Endothelial cell of umbilical vein (primary cell): ENCODE data around the gene MMP24. TPM values are rescaled to one million over a fixed set of nuclear protein-coding genes. Genes with fewer than 3 reads are reported as not detected.

Source experiments
- BruUV-seq: library from RNA; stranded (reverse); fragments of 400-500 nt; replicated peaks from 2 replicates; lab custom pipeline; 2021; lab: Mats Ljungman, UMichigan
- CTCF ChIA-PET: fragments of 300-600, 350-600 bp; sonication (Branson Sonifier 250); formaldehyde crosslinking; loops from one replicate; lab custom pipeline; 2021; ENCODE audit warnings: antibody characterized with exemption, inconsistent platforms; lab: Charles Lee
- POLR2A ChIA-PET: fragments of 300-600, 350-600 bp; sonication (Branson Sonifier 250); formaldehyde crosslinking; loops from one replicate; lab custom pipeline; 2021; ENCODE audit warnings: antibody characterized with exemption, inconsistent platforms; lab: Charles Lee
- DNase-seq: peaks from one replicate; pipeline ENCODE4 v3.0.0-alpha.2; 2011; ENCODE audit warnings: low read depth, low spot score
- FAIRE-seq: peaks from 2 replicates; lab custom pipeline; 2011; peaks lifted over from hg19 to GRCh38; lab: Jason Lieb, UNC
- H2AFZ ChIP-seq: 2 replicates; pipeline ENCODE4 v1.6.0; 2012; ENCODE audit warnings: low read depth, low read length, control low read depth, inconsistent platforms
- H3K27ac ChIP-seq: 2 replicates; pipeline ENCODE4 v1.5.1; 2011; ENCODE audit warnings: low read depth, mild to moderate bottlenecking, control low read depth, low read length, moderate library complexity; ENCODE audit not compliant: insufficient read depth
- H3K27me3 ChIP-seq, 2 experiments: 2 replicates each; pipeline versions ENCODE4 v1.6.0 to v1.6.1; 2011; ENCODE audit warnings: low read length in 2 of 2, mixed read lengths in 1 of 2; ENCODE audit not compliant: control insufficient read depth in 2 of 2, insufficient read depth in 2 of 2
- H3K36me3 ChIP-seq, 2 experiments: 2 replicates in 1 of 2; 3 replicates in 1 of 2; pipeline ENCODE4 v1.5.1; 2011; ENCODE audit warnings: low read length in 2 of 2, mild to moderate bottlenecking in 1 of 2, moderate library complexity in 1 of 2; ENCODE audit not compliant: control insufficient read depth in 2 of 2, insufficient read depth in 2 of 2; ENCODE audit errors: extremely low read depth in 1 of 2
- H3K4me1 ChIP-seq: 3 replicates; pipeline ENCODE4 v1.5.1; 2011; ENCODE audit warnings: mild to moderate bottlenecking, low read length; ENCODE audit not compliant: control insufficient read depth, insufficient read depth; ENCODE audit errors: extremely low read depth
- H3K4me2 ChIP-seq: 2 replicates; pipeline ENCODE4 v1.6.1; 2011; ENCODE audit warnings: low read length, control low read depth, mixed read lengths; ENCODE audit not compliant: insufficient read depth
- H3K4me3 ChIP-seq, 3 experiments: fragments of 200-600 bp in 1 of 3; sonication (generic), shearing (Covaris generic) in 1 of 3; replicated peaks in 1 of 3; 2 replicates each; pipeline ENCODE4 v1.5.1; 2011 to 2016; ENCODE audit warnings: control low read depth in 3 of 3, low read length in 3 of 3, mild to moderate bottlenecking in 2 of 3, inconsistent platforms in 1 of 3, low read depth in 1 of 3, moderate library complexity in 1 of 3; ENCODE audit not compliant: insufficient read depth in 1 of 3
- H3K79me2 ChIP-seq: 2 replicates; pipeline ENCODE4 v1.6.0; 2012; ENCODE audit warnings: low read length, inconsistent platforms; ENCODE audit not compliant: control insufficient read depth, insufficient read depth
- H3K9ac ChIP-seq: replicated peaks from 2 replicates; pipeline ENCODE3; 2011; ENCODE audit warnings: low read length, control low read depth; ENCODE audit not compliant: insufficient read depth; ENCODE audit errors: extremely low read depth
- H3K9me1 ChIP-seq: replicated peaks from 3 replicates; pipeline ENCODE4 v1.6.0; 2011; ENCODE audit warnings: mild to moderate bottlenecking, low read length; ENCODE audit not compliant: control insufficient read depth, insufficient read depth; ENCODE audit errors: extremely low read depth
- H3K9me3 ChIP-seq: replicated peaks from 2 replicates; pipeline ENCODE4 v1.5.1; 2012; ENCODE audit warnings: low read length, inconsistent platforms; ENCODE audit not compliant: control insufficient read depth, insufficient read depth
- H4K20me1 ChIP-seq: replicated peaks from 2 replicates; pipeline ENCODE3; 2011; ENCODE audit warnings: mild to moderate bottlenecking, low read length; ENCODE audit not compliant: control insufficient read depth, insufficient read depth; ENCODE audit errors: extremely low read depth
- EZH2 ChIP-seq: IDR thresholded peaks from 2 replicates; pipeline ENCODE4 v1.6.1; 2012; ENCODE audit warnings: borderline replicate concordance, low read depth, mild to moderate bottlenecking, moderate library complexity, low read length, inconsistent platforms; ENCODE audit not compliant: severe bottlenecking
- FOS ChIP-seq: IDR thresholded peaks from 2 replicates; pipeline ENCODE4 v1.6.1; 2011; ENCODE audit warnings: mild to moderate bottlenecking, low read length, moderate library complexity, borderline replicate concordance; ENCODE audit not compliant: insufficient read depth
- GATA2 ChIP-seq: IDR thresholded peaks from 2 replicates; pipeline ENCODE4 v1.7.0; 2011; ENCODE audit warnings: low read depth, mild to moderate bottlenecking, moderate library complexity, mixed read lengths, low read length; ENCODE audit not compliant: insufficient read length, insufficient read depth
- JUN ChIP-seq: IDR thresholded peaks from 2 replicates; pipeline ENCODE4 v1.6.1; 2011; ENCODE audit warnings: borderline replicate concordance, low read depth; ENCODE audit not compliant: insufficient read length, insufficient read depth
- MYC ChIP-seq: IDR thresholded peaks from one replicate; pipeline ENCODE4 v1.6.1; 2011; ENCODE audit warnings: mild to moderate bottlenecking, low read depth, low read length
- POLR2A ChIP-seq: IDR thresholded peaks from 2 replicates; pipeline ENCODE4 v1.6.1; 2012; ENCODE audit warnings: low read depth, mild to moderate bottlenecking, control low read depth, low read length
- POLR2AphosphoS5 ChIP-seq: IDR thresholded peaks from 2 replicates; pipeline ENCODE4 v1.6.1; 2012; ENCODE audit warnings: low read depth, mild to moderate bottlenecking, control low read depth, low read length, moderate library complexity; ENCODE audit not compliant: insufficient read depth
- dilution Hi-C: fragments of 300-500 bp; cut with MboI; formaldehyde crosslinking; loops from one replicate; pipeline ENCODE4 v1.15.0; 2019; ENCODE audit warnings: low sequenced_read_pairs; ENCODE audit not compliant: extremely low pct_ligation_motif_present
- intact Hi-C: fragments of 100-400 bp; cut with micrococcal nuclease; formaldehyde crosslinking; loops from one replicate; pipeline ENCODE4 v1.10.0; 2022
- polyA plus RNA-seq, 4 experiments: library from polyadenylated mRNA; depleted of rRNA in 3 of 4; stranded (reverse) in 3 of 4; unstranded in 1 of 4; fragments of >200 nt; gene quantifications; 2 replicates each; pipeline versions ENCODE4 v1.2.1 to v1.2.3, GENCODE V29; 2011 to 2012; ENCODE audit warnings: missing spikeins in 1 of 4
- total RNA-seq: library from RNA; stranded (reverse); gene quantifications from 2 replicates; pipeline ENCODE4 v1.2.3, GENCODE V29; 2021
- TF ChIP-seq, protein P1 (sequence below): IDR thresholded peaks from 2 replicates; pipeline ENCODE4 v1.6.1; 2011; ENCODE audit not compliant: insufficient read depth, insufficient read length
- TF ChIP-seq, protein P2 (sequence below), 2 donors: IDR thresholded peaks; 1 replicate in 1 of 2; 2 replicates in 1 of 2; pipeline ENCODE4 v1.5.1; 2011; ENCODE audit warnings: low read length in 2 of 2, mild to moderate bottlenecking in 2 of 2, moderate library complexity in 2 of 2, control low read depth in 1 of 2, inconsistent platforms in 1 of 2, low read depth in 1 of 2; ENCODE audit not compliant: insufficient read depth in 1 of 2; ENCODE audit errors: extremely low read depth in 1 of 2

Gene MMP24
- total and polyA plus RNA-seq, 2 donors (not counting 3 experiments of a cell fraction or from before 2014, with no cell fraction given): 0.27 to 0.54 TPM

DNA sequence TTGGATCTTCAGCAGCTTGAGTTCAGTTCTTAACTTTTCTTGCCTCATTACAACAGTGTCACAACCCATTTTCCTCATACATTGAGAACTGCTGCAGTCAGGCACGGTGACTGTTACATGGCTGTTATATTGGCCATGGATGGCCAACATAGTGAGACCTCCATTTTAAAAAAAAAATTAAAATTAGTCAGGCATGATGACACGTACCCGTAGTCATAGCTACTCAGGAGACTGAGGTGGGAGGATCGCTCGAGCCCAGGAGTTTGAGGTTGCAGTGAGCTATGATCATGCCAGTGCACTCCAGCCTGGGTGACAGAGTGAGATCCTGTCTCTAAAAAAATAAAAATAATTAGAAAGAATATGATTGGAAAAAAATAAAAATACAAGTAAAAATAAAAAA lies 9.9 kb upstream of the MMP24 start:
- H2AFZ ChIP-seq: no peak overlapping the region
- dilution Hi-C loops: no loop called here
- peaks cover 5% of the 10 kb centered on the region for H3K4me1 ChIP-seq
- no peak for FAIRE-seq
- no peaks in the 10 kb centered on the region for H4K20me1 ChIP-seq
- no peak overlapping the region for H3K27ac ChIP-seq
- H3K4me2 ChIP-seq: no peak overlapping the region
- no peaks in the 10 kb centered on the region for H3K36me3 ChIP-seq
- H3K9me3 ChIP-seq: no peaks in the 10 kb centered on the region
- H3K4me3 ChIP-seq: no peak overlapping the region
- TF ChIP-seq POLR2AphosphoS5: no peak
- TF ChIP-seq, protein P1, sequence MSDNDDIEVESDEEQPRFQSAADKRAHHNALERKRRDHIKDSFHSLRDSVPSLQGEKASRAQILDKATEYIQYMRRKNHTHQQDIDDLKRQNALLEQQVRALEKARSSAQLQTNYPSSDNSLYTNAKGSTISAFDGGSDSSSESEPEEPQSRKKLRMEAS: no peak
- TF ChIP-seq GATA2: no peak
- TF ChIP-seq POLR2A: no peak
- TF ChIP-seq, protein P2, sequence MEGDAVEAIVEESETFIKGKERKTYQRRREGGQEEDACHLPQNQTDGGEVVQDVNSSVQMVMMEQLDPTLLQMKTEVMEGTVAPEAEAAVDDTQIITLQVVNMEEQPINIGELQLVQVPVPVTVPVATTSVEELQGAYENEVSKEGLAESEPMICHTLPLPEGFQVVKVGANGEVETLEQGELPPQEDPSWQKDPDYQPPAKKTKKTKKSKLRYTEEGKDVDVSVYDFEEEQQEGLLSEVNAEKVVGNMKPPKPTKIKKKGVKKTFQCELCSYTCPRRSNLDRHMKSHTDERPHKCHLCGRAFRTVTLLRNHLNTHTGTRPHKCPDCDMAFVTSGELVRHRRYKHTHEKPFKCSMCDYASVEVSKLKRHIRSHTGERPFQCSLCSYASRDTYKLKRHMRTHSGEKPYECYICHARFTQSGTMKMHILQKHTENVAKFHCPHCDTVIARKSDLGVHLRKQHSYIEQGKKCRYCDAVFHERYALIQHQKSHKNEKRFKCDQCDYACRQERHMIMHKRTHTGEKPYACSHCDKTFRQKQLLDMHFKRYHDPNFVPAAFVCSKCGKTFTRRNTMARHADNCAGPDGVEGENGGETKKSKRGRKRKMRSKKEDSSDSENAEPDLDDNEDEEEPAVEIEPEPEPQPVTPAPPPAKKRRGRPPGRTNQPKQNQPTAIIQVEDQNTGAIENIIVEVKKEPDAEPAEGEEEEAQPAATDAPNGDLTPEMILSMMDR (IDR thresholded peaks at IDR 0.05; ENCODE audit: extremely low read depth in 1 of 2, insufficient read depth in 1 of 2, low read depth in 1 of 2, low read length in 2 of 2): no peak
- no peak for TF ChIP-seq EZH2
- no peak for TF ChIP-seq MYC
- TF ChIP-seq JUN: no peak
- no peak for TF ChIP-seq FOS
- ChIA-PET POLR2A (interaction anchor here (0.5 kb wide), 1 partner anchor 38 kb away, joined by 7 read pairs; no protein-coding TSS in a partner anchor), CTCF (interaction anchor here (1.8 to 3.0 kb wide), 3 partner anchors 48 to 120 kb away, joined by 4 to 21 read pairs (median 8); no protein-coding TSS in a partner anchor)
- BruUV-seq: no TSS peak
- no peaks in the 10 kb centered on the region for H3K79me2 ChIP-seq
- intact Hi-C loops: no loop called here
- H3K27me3 ChIP-seq: peaks cover 3 to 9% of the 10 kb centered on the region in 2 experiments
- H3K9me1 ChIP-seq: no peaks in the 10 kb centered on the region
- DNase-seq: no peak
- H3K9ac ChIP-seq: no peak overlapping the region
